Stimulated activated naive CD8-positive, alpha-beta T cell treated with anti-CD3 and anti-CD28 coated beads, Interleukin-15, Interleukin-2, amounts not matched to agents 100 U/mL and 50 U/mL, for 24 hours (primary cell): ENCODE data around the gene NAT16.
"Not testable (repeated sequence)": the region's sequence is repeated elsewhere in the genome, so short reads cannot be mapped to it uniquely, and the experiment has no call there.

Experiments
- ATAC-seq: fragments of 150-1000 bp; cut with Tn5 transposase; one replicate; pipeline ENCODE4 v1.10.0; 2021
- DNase-seq: peaks from one replicate; pipeline ENCODE4 v3.0.0; 2021

Gene NAT16

DNA sequence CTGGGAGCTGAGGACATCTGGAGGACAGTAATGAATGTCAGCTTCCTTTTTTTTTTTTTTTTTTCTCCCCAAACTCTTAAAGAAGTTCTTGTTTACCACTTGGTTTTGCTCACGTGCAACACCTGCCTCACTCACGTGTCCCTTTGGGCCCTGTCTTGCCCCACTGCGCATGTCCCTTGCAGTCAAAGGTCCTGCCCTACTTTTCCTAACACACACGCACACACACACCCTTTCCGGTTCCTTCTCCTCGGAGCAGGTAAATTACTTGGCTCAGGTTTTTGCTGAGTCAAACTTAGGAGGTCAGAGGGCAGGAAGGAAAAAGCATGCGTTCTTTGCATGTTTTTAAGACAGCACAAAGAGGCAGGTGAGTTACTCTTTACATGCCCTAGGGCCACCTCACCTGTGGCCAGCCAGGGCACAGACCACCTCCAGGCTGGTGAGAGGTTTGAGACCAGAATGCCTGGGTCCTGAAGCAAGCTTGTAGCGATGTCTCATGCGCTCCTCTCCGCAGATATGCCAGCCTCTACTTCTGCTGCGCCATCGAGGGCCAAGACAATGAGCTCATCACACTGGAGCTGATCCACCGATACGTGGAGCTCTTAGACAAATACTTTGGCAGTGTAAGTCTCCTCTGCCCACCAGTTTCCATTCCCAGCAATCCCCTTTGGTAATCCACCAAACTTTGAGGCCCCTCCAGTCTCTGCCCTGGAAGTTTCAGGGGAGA lies 23.1 kb downstream of the NAT16 start:
- ATAC-seq (no peak), DNase-seq (no peak)

- DNase-seq (no peak), ATAC-seq (no peak)
Measured at GRCh38 chr7:101156277-101156676, 23.8 kb downstream of the NAT16 start.

DNA sequence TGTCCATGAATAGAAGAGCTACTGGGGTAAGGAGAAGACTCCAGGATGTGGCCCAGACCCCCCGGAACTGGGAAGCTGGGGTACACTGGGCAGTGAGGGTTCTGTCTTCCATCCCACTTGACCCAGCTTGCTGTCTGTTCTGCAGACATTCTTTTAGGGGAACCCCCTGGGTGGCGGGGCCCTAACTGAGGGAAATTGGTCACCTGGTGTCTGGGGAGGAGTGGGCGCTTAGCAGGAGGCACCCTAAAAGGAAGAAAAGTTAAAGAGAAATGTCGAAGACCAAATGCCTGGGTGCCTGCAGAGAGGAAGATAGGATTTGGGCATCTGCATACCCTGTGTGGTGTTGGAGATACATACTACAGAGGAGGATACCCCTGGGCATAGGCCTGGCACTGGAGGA lies 24.8 kb downstream of the NAT16 start:
- no peak for DNase-seq
- no peak for ATAC-seq

DNA sequence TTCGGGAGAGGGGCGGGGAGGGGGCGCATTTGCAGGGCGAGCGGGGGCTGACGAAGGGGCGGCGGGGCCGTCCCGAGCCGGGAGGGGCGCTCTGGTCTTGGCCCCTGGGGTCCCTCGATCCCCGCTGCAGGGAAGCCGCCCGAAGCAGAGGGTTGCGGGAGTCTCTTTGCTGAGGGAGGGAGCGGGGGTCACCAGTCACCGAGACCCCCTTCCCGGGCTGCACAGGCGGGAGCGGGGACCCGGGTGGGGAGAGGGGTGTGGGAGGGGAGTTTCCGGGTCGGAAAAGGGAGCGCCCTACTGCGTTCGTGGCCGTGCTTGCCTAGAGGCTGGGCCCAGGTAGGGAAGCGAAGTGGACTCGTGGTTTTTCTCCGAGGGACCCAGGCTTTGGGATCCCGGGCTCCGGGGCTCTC lies 25.4 kb downstream of the NAT16 start:
- DNase-seq (no peak), ATAC-seq (no peak)

DNA sequence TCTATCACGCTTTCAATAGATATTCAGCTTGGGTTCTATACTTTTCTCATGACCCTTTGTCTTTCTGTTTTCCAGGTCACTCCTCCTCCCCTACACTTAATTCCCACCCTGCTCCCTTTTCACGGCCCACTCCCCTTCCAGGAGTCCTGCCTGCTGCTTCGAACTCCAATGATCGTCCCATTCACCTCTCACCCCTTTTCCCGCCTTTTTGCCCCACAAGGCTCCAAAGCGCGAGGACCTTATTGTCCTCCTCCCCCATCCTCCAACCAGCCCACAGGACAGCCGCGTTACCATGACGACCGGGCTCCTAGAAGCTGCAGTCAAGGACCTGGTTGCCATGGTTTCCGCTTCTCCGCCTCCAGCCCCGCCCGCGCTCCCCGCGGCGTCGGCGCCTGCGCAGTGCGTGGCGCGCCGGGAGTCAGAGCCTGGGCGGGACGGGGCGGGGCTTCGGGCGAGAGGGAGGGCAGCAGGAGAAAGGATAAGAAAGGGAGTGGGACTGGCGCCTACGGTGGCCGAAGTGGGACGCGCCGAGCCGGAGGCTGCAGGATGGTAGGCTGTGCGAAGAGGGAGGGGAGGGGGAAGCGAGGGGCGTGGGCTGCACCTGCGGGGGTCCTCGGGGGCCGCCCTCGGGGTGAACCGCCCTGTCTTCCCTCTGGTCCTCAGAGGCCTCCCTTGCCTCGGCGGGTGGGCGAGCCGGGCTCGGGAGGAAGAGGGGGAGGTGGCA lies 26.0 kb downstream of the NAT16 start, which contains the start of gene AP1S1:
TSS of gene AP1S1 (plus strand) at position 508 of the 724 bp plus-strand sequence. CDS start at position 547, 39 bp downstream.
- DNase-seq (peak; percentile 94), ATAC-seq (peak; percentile 89)

- ATAC-seq (no peak), DNase-seq (no peak)
Measured at GRCh38 chr7:101151908-101152651, 28.0 kb downstream of the NAT16 start.

GRCh38 chr7:101140746-101141382 lies 39.2 kb downstream of the NAT16 start:
- DNase-seq: no peak
- ATAC-seq: no peak

DNA sequence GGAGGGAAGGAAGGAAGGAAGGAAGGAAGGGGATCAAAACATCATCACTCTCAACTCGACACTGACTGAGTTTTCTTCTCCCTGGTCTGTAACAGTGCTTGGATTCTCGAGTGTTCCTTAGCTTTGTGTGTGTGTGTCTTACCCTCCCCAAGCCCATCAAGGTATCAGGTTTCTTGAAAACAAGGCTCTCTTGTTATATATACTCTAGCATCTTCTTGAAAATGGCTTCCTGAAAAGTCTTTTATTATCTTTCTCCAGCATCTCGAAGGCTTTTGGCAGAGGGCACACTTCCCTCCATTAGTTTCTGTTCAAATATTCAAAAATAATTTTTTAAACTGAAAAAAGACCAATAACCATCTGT lies 39.8 kb downstream of the NAT16 start:
- no peak for DNase-seq
- no peak for ATAC-seq

DNA sequence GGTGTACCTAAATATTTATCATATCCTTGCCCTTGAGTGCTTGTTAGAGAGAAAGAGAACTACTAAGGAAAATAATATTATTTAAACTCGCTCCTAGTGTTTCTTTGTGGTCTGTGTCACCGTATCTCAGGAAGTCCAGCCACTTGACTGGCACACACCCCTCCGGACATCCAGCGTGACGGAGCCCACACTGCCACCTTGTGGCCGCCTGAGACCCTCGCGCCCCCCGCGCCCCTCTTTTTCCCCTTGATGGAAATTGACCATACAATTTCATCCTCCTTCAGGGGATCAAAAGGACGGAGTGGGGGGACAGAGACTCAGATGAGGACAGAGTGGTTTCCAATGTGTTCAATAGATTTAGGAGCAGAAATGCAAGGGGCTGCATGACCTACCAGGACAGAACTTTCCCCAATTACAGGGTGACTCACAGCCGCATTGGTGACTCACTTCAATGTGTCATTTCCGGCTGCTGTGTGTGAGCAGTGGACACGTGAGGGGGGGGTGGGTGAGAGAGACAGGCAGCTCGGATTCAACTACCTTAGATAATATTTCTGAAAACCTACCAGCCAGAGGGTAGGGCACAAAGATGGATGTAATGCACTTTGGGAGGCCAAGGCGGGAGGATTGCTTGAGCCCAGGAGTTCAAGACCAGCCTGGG lies 41.8 kb downstream of the NAT16 start:
- DNase-seq: peak; percentile 85

GRCh38 chr7:101137651-101138212 lies 42.4 kb downstream of the NAT16 start:
- ATAC-seq: no peak
- DNase-seq: no peak

More for the DNA sequence above, 41.8 kb downstream of the NAT16 start:
- peak; percentile 90 for ATAC-seq

DNA sequence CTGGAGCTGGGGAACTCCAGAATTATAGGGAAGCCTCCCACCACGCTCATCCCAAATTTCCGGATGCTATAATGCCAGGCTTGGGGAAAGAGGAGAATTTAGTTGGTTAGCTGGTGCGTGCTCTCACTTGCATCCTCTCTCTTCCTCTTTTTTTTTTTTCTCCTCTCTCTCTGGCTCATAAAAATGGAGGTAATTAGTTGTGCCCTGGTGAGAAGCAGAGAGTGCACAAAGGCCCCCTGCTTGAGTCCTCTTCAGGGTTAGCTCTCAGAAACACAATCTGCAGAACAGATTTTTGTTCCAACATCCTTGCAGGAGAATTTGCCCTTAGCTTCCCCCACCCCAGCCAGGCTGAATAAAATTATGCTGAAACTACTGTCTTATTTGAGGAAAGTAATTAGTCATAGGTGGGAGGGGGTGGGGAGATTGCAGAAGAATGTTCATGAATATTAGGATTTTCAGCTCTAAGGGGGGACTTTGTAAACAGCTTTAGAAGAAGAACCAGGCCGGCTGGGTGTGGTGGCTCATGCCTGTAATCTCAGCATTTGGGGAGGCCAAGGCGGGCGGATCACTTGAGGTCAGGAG lies 45.6 kb downstream of the NAT16 start:
- no peak for ATAC-seq
- DNase-seq: no peak

DNA sequence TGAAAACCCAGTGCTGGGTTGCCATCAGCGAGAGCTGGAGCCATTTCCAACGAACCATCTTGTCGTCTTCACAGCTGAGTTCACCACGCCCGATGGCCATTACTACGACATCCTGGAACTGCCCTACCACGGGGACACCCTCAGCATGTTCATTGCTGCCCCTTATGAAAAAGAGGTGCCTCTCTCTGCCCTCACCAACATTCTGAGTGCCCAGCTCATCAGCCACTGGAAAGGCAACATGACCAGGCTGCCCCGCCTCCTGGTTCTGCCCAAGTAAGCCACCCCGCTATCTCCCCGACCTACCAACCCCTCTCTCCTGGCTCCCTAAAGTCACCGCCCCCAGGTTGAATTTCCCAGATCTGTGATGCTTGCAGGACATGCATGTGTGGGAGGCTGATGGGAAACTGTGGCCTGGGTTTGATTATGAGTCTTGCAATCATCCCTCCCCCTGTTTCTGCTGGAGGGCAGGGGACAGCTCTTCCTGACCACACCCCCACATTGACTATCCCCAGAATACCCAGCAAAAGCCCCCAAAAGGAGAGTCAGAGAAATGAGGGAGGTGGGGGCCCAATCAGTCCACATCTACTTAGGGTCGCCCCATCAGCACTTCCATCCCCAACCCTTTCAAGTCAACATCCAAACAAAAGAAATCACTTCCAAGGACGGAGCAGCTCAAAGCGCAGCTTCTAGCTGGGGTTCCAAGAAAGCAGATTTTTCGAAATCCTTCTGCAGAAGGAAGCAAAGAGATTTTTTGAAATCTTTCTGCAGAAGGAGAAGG lies 46.3 kb downstream of the NAT16 start:
- DNase-seq: no peak
- ATAC-seq: no peak

GRCh38 chr7:101132626-101133600 lies 47.2 kb downstream of the NAT16 start:
- not testable (repeated sequence) for ATAC-seq, DNase-seq

DNA sequence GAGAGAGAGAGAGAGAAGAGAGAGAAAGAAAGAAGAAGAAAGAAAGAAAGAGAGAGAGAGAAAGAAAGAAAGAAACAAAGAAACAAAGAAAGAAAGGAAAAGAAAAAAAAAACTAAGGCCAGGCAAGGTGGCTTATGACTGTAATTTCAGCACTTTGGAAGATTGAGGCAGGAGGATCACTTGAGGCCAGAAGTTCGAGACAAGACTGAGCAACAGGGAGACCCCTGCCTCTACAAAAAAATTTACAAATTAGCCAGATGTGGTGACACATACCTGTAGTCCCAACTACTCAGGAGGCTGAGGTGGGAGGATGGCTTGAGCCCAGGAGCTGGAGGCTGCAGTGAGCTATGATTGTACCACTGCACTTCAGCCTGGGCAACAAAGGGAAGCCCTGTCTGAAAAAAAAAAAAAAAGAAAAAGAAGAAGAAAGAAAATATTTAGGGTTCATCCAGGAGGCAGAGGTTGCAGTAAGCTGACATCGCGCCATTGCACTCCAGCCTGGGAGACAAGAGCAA lies 50.4 kb downstream of the NAT16 start:
- ATAC-seq (no peak), DNase-seq (no peak)

- DNase-seq (no peak), ATAC-seq (no peak)
Measured at GRCh38 chr7:101128040-101128834, 51.9 kb downstream of the NAT16 start.

GRCh38 chr7:101127460-101128039 lies 52.5 kb downstream of the NAT16 start:
- ATAC-seq (no peak), DNase-seq (no peak)

DNA sequence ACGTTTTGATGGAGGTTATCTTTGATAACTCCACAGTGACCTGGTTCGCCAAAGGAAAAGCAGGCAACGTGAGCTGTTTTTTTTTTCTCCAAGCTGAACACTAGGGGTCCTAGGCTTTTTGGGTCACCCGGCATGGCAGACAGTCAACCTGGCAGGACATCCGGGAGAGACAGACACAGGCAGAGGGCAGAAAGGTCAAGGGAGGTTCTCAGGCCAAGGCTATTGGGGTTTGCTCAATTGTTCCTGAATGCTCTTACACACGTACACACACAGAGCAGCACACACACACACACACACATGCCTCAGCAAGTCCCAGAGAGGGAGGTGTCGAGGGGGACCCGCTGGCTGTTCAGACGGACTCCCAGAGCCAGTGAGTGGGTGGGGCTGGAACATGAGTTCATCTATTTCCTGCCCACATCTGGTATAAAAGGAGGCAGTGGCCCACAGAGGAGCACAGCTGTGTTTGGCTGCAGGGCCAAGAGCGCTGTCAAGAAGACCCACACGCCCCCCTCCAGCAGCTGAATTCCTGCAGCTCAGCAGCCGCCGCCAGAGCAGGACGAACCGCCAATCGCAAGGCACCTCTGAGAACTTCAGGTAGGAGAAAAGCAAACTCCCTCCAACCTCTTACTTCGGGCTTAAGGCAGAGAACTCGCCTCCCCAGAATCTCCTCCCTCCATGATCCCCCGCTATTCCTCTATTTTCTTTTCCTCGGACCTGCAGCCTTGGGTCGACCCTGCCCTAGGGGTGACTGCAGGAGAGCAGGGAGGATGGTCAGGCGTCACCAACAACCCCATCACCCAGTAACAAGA lies 53.2 kb downstream of the NAT16 start, which contains the start of gene SERPINE1:
TSS of gene SERPINE1 (plus strand) at position 454 of the 809 bp plus-strand sequence. CDS start 1,290 bp downstream, outside the sequence.
- DNase-seq: peak; percentile 58
- peak; percentile 74 for ATAC-seq
